HCT116 (cell line): ENCODE data around the gene TTC27. TPM values are rescaled to one million over a fixed set of nuclear protein-coding genes. Genes with fewer than 3 reads are reported as not detected.

Experiments used
- ATAC-seq: fragments of 200-7000 bp; cut with Tn5 transposase; 2 replicates; pipeline ENCODE4 v1.9.1; 2020; ENCODE audit warnings: mild to moderate bottlenecking, moderate library complexity
- BruUV-seq: library from RNA; stranded (reverse); fragments of 400-500 nt; replicated peaks from 2 replicates; lab custom pipeline; 2021; lab: Mats Ljungman, UMichigan
- CTCF ChIA-PET: fragments of 300-600 bp; sonication (Branson Sonifier 250); formaldehyde crosslinking; loops from one replicate; lab custom pipeline; 2021; ENCODE audit warnings: antibody characterized with exemption; lab: Charles Lee
- POLR2A ChIA-PET: fragments of 300-600, 350-600 bp; sonication (Branson Sonifier 250); formaldehyde crosslinking; loops from one replicate; lab custom pipeline; 2021; ENCODE audit warnings: antibody characterized with exemption; lab: Charles Lee
- RAD21 ChIA-PET, 2 experiments: fragments of 300-600 bp; sonication (Branson Sonifier 250); formaldehyde crosslinking; loops; one replicate each; lab custom pipeline; 2023; ENCODE audit warnings: low total read pairs in 2 of 2; ENCODE audit not compliant: uncharacterized antibody in 2 of 2, unreplicated experiment in 2 of 2, low non-redundant PET in 1 of 2; lab: Charles Lee
- DNase-seq: peaks from one replicate; pipeline ENCODE4 v3.0.0-alpha.2; 2010; ENCODE audit warnings: low read depth, low spot score
- H2AFZ ChIP-seq: fragments of 200-600 bp; shearing (Covaris generic), sonication (generic); 2 replicates; pipeline ENCODE4 v1.6.1; 2017; ENCODE audit warnings: low read depth, mixed run types, mixed read lengths, antibody characterized with exemption, low read length; ENCODE audit not compliant: poor library complexity, severe bottlenecking
- H3K27ac ChIP-seq: 2 replicates; pipeline ENCODE4 v1.5.1; 2012; ENCODE audit warnings: low read depth, low read length
- H3K27me3 ChIP-seq: fragments of 200-600 bp; sonication (generic); 2 replicates; pipeline ENCODE4 v1.6.1; 2016; ENCODE audit warnings: mixed run types, low read length, mixed read lengths; ENCODE audit not compliant: insufficient read depth
- H3K36me3 ChIP-seq, 2 experiments: fragments of 200-500 bp in 1 of 2; fragments of 200-600 bp in 1 of 2; sonication (Bioruptor generic) in 1 of 2; sonication (generic) in 1 of 2; 2 replicates each; pipeline versions ENCODE4 v1.5.1 to v1.6.1; 2014 to 2016; ENCODE audit warnings: low read length in 2 of 2, inconsistent platforms in 1 of 2, mixed read lengths in 1 of 2, mixed run types in 1 of 2; ENCODE audit not compliant: insufficient read depth in 2 of 2, control insufficient read depth in 1 of 2
- H3K4me1 ChIP-seq, 2 experiments: fragments of 200-600 bp in 1 of 2; sonication (generic) in 1 of 2; 2 replicates each; pipeline versions ENCODE4 v1.5.1 to v1.6.1; 2012 to 2017; ENCODE audit warnings: low read length in 2 of 2, inconsistent platforms in 1 of 2, mild to moderate bottlenecking in 1 of 2, mixed read lengths in 1 of 2, mixed run types in 1 of 2, moderate library complexity in 1 of 2; ENCODE audit not compliant: insufficient read depth in 2 of 2, control insufficient read depth in 1 of 2
- H3K4me2 ChIP-seq: fragments of 200-600 bp; sonication (generic); 2 replicates; pipeline ENCODE4 v1.6.1; 2017; ENCODE audit warnings: mixed run types, low read length, mixed read lengths
- H3K4me3 ChIP-seq, 2 experiments: fragments of 200-600 bp in 1 of 2; sonication (generic) in 1 of 2; replicated peaks in 1 of 2; 2 replicates each; pipeline ENCODE4 v1.5.1; 2011 to 2016; ENCODE audit warnings: low read length in 2 of 2, control low read depth in 1 of 2, low read depth in 1 of 2, mild to moderate bottlenecking in 1 of 2, mixed read lengths in 1 of 2, mixed run types in 1 of 2
- H3K79me2 ChIP-seq: fragments of 200-600 bp; sonication (generic); 2 replicates; pipeline ENCODE4 v1.6.1; 2017; ENCODE audit warnings: mild to moderate bottlenecking, mixed run types, low read length, moderate library complexity, mixed read lengths; ENCODE audit not compliant: insufficient read depth
- H3K9ac ChIP-seq: fragments of 200-600 bp; sonication (generic); 2 replicates; pipeline ENCODE4 v1.6.1; 2016; ENCODE audit warnings: low read length, mixed read lengths
- H3K9me2 ChIP-seq: fragments of 200-600 bp; sonication (generic), shearing (Covaris generic); 2 replicates; pipeline ENCODE4 v1.6.1; 2017; ENCODE audit warnings: mixed run types, mild to moderate bottlenecking, moderate library complexity; ENCODE audit not compliant: insufficient read depth
- H3K9me3 ChIP-seq, 2 experiments: fragments of 200-500 bp in 1 of 2; fragments of 200-600 bp in 1 of 2; sonication (Bioruptor generic) in 1 of 2; sonication (generic) in 1 of 2; 2 replicates each; pipeline ENCODE4 v1.6.1; 2014 to 2017; ENCODE audit warnings: low read length in 2 of 2, mixed read lengths in 2 of 2, inconsistent platforms in 1 of 2, low read depth in 1 of 2, mild to moderate bottlenecking in 1 of 2, mixed run types in 1 of 2, moderate library complexity in 1 of 2; ENCODE audit not compliant: control insufficient read depth in 1 of 2, insufficient read depth in 1 of 2
- H4K20me1 ChIP-seq: fragments of 200-600 bp; sonication (generic), shearing (Covaris generic); 2 replicates; pipeline ENCODE4 v1.6.1; 2017; ENCODE audit warnings: mixed run types, mild to moderate bottlenecking, moderate library complexity; ENCODE audit not compliant: insufficient read depth
- CBX3 ChIP-seq: IDR thresholded peaks from 2 replicates; pipeline ENCODE4 v1.6.1; 2012; ENCODE audit warnings: low read depth
- CEBPB ChIP-seq: IDR thresholded peaks from 2 replicates; pipeline ENCODE4 v1.6.1; 2012; ENCODE audit warnings: low read depth
- CTCF ChIP-seq, 3 experiments: fragments of 200-600 bp in 1 of 3; sonication (generic) in 1 of 3; IDR thresholded peaks in 2 of 3; conservative IDR thresholded peaks in 1 of 3; 2 replicates each; pipeline ENCODE4 v1.5.1; 2012 to 2017; ENCODE audit warnings: low read depth in 2 of 3, low read length in 2 of 3, antibody characterized with exemption in 1 of 3, borderline replicate concordance in 1 of 3, control low read depth in 1 of 3, mild to moderate bottlenecking in 1 of 3, mixed read lengths in 1 of 3, mixed run types in 1 of 3, moderate library complexity in 1 of 3; ENCODE audit not compliant: insufficient read depth in 1 of 3
- EGR1 ChIP-seq: IDR thresholded peaks from 2 replicates; pipeline ENCODE4 v1.6.1; 2012; ENCODE audit warnings: low read depth
- ELF1 ChIP-seq: IDR thresholded peaks from 2 replicates; pipeline ENCODE4 v1.6.1; 2012; ENCODE audit warnings: low read depth, borderline replicate concordance
- EZH2 ChIP-seq: fragments of 200-600 bp; sonication (generic); IDR thresholded peaks from 2 replicates; pipeline ENCODE4 v1.6.1; 2017; ENCODE audit warnings: antibody characterized with exemption, mixed run types
- EZH2phosphoT487 ChIP-seq: fragments of 200-600 bp; IDR thresholded peaks from 2 replicates; pipeline ENCODE4 v1.6.1; 2018; ENCODE audit warnings: antibody characterized with exemption, borderline replicate concordance
- FOSL1 ChIP-seq: IDR thresholded peaks from 2 replicates; pipeline ENCODE4 v1.6.1; 2012; ENCODE audit warnings: low read depth
- JUND ChIP-seq: IDR thresholded peaks from 2 replicates; pipeline ENCODE4 v1.6.1; 2012
- POLR2A ChIP-seq: IDR thresholded peaks from 2 replicates; pipeline ENCODE4 v1.7.0; 2011; ENCODE audit warnings: borderline replicate concordance; ENCODE audit not compliant: insufficient read depth, insufficient read length; ENCODE audit errors: extremely low read depth
- RAD21 ChIP-seq: IDR thresholded peaks from 2 replicates; pipeline ENCODE4 v1.6.1; 2012; ENCODE audit warnings: low read depth, mild to moderate bottlenecking
- REST ChIP-seq: IDR thresholded peaks from 2 replicates; pipeline ENCODE4 v1.6.1; 2012; ENCODE audit warnings: low read depth
- SP1 ChIP-seq: IDR thresholded peaks from 2 replicates; pipeline ENCODE4 v1.6.1; 2012; ENCODE audit warnings: low read depth
- SRF ChIP-seq: IDR thresholded peaks from 2 replicates; pipeline ENCODE4 v1.6.1; 2012; ENCODE audit warnings: low read depth
- TCF7L2 ChIP-seq: IDR thresholded peaks from 2 replicates; pipeline ENCODE4 v1.7.0; 2011; ENCODE audit warnings: borderline replicate concordance, inconsistent platforms; ENCODE audit not compliant: insufficient read depth, insufficient read length; ENCODE audit errors: extremely low read depth
- ZFX ChIP-seq: fragments of 450-650 bp; IDR thresholded peaks from 2 replicates; pipeline ENCODE4 v1.6.1; 2017
- ZNF274 ChIP-seq: fragments of 200-500 bp; sonication (Bioruptor generic); IDR thresholded peaks from 2 replicates; pipeline ENCODE4 v1.6.1; 2014; ENCODE audit warnings: mild to moderate bottlenecking, low read depth, low read length, inconsistent platforms
- intact Hi-C: fragments of 100-400 bp; cut with micrococcal nuclease; formaldehyde crosslinking; loops from 2 replicates; pipeline ENCODE4 v1.10.0; 2022
- total RNA-seq: library from RNA; stranded (reverse); gene quantifications from one replicate; pipeline ENCODE4 v1.2.1, GENCODE V29; 2021; ENCODE audit not compliant: unreplicated experiment
- TF ChIP-seq, protein P1 (sequence below): IDR thresholded peaks from 2 replicates; pipeline ENCODE4 v1.6.1; 2012
- TF ChIP-seq, protein P2 (sequence below): IDR thresholded peaks from 2 replicates; pipeline ENCODE4 v1.6.1; 2011; ENCODE audit warnings: mild to moderate bottlenecking, low read length, moderate library complexity; ENCODE audit not compliant: insufficient replicate concordance; ENCODE audit errors: extremely low read depth
- TF ChIP-seq, protein P3 (sequence below): IDR thresholded peaks from 2 replicates; pipeline ENCODE4 v1.6.1; 2012

The TTC27 gene
- total RNA-seq, 1 experiment from 2014 or later = 24.4 TPM

DNA sequence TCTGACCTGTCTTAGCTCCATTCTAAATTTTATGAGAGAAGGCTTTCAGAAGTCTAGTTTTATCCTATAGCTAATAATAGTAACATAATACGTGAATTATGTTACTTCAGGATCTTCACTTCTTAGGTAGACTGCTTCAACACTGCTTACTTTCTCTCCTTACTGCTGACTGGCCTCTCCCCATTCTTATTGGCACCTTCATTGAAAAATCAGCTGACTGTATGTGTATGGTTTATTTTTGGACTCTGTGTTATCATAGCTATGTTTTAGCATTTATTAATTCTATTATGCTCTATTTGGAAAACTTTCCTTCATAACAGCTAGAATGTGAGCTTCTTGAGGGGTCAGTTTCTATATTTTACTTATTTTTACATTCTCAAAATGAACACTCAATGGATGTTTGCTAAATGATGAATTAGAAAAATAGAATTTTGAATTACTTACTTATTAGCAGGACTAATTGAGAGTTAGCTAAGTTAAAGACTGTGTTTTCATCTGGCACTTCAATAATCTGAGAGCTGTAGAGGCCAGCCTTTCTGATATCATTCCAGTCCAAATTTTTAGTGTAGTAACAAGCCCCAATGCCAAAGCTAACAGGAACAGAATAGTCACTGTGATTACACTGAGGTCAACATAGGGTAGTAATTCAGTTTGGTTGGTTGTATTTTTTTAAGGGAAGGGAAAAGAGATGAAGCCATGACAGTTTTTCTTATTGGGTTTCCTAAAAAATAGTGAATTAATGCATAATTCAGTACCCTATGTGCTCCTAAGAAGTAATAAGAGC lies 92.3 kb downstream of the TTC27 start:
- CTCF ChIA-PET = no interaction called here
- Histone ChIP-seq H3K9me3 (no peaks in the 10 kb centered on the region), H3K36me3 (no peaks in the 10 kb centered on the region), H2AFZ (no peak overlapping the region), H4K20me1 (no peaks in the 10 kb centered on the region), H3K4me2 (no peak overlapping the region), H3K79me2 (no peaks in the 10 kb centered on the region), H3K27ac (no peak overlapping the region), H3K27me3 (no peaks in the 10 kb centered on the region), H3K4me1 (no peaks in the 10 kb centered on the region), H3K9ac (no peak overlapping the region), H3K4me3 (no peak overlapping the region), H3K9me2 (no peaks in the 10 kb centered on the region)
- ATAC-seq (no peak), DNase-seq (no peak)
- POLR2A ChIA-PET = no interaction called here
- RAD21 ChIA-PET = no interaction called here
- TF ChIP-seq EZH2 = no peak
- TF ChIP-seq, protein P1, sequence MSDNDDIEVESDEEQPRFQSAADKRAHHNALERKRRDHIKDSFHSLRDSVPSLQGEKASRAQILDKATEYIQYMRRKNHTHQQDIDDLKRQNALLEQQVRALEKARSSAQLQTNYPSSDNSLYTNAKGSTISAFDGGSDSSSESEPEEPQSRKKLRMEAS = no peak
- no peak for TF ChIP-seq ZFX
- no peak for TF ChIP-seq EGR1
- no peak for TF ChIP-seq CBX3
- TF ChIP-seq, protein P2, sequence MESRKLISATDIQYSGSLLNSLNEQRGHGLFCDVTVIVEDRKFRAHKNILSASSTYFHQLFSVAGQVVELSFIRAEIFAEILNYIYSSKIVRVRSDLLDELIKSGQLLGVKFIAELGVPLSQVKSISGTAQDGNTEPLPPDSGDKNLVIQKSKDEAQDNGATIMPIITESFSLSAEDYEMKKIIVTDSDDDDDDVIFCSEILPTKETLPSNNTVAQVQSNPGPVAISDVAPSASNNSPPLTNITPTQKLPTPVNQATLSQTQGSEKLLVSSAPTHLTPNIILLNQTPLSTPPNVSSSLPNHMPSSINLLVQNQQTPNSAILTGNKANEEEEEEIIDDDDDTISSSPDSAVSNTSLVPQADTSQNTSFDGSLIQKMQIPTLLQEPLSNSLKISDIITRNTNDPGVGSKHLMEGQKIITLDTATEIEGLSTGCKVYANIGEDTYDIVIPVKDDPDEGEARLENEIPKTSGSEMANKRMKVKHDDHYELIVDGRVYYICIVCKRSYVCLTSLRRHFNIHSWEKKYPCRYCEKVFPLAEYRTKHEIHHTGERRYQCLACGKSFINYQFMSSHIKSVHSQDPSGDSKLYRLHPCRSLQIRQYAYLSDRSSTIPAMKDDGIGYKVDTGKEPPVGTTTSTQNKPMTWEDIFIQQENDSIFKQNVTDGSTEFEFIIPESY = no peak
- no peak for TF ChIP-seq FOSL1
- TF ChIP-seq EZH2phosphoT487 = no peak
- no peak for TF ChIP-seq CTCF (IDR thresholded peaks at IDR 0.05 in 2 of 3, conservative IDR thresholded peaks at IDR 0.05 in 1 of 3; ENCODE audit: borderline replicate concordance in 1 of 3, insufficient read depth in 1 of 3, low read depth in 2 of 3, low read length in 2 of 3)
- TF ChIP-seq CEBPB = no peak
- TF ChIP-seq REST = no peak
- no peak for TF ChIP-seq TCF7L2
- TF ChIP-seq, protein P3, sequence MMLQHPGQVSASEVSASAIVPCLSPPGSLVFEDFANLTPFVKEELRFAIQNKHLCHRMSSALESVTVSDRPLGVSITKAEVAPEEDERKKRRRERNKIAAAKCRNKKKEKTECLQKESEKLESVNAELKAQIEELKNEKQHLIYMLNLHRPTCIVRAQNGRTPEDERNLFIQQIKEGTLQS = no peak
- TF ChIP-seq JUND = no peak
- no peak for TF ChIP-seq ELF1
- TF ChIP-seq SRF = no peak
- TF ChIP-seq SP1 = no peak
- TF ChIP-seq RAD21 = no peak
- TF ChIP-seq ZNF274 = no peak
- no peak for TF ChIP-seq POLR2A
- no TSS peak for BruUV-seq
- intact Hi-C loops = no loop called here
